GM12873 (cell line): ENCODE data around the gene RAB28.

Experiments
- TF ChIP-seq, protein P1 (sequence below): IDR thresholded peaks from 2 replicates; pipeline ENCODE4 v1.5.1; 2012; ENCODE audit warnings: low read depth, mild to moderate bottlenecking, moderate library complexity, low read length, control low read depth; ENCODE audit not compliant: insufficient read depth; ENCODE audit errors: missing control alignments

The RAB28 gene

DNA sequence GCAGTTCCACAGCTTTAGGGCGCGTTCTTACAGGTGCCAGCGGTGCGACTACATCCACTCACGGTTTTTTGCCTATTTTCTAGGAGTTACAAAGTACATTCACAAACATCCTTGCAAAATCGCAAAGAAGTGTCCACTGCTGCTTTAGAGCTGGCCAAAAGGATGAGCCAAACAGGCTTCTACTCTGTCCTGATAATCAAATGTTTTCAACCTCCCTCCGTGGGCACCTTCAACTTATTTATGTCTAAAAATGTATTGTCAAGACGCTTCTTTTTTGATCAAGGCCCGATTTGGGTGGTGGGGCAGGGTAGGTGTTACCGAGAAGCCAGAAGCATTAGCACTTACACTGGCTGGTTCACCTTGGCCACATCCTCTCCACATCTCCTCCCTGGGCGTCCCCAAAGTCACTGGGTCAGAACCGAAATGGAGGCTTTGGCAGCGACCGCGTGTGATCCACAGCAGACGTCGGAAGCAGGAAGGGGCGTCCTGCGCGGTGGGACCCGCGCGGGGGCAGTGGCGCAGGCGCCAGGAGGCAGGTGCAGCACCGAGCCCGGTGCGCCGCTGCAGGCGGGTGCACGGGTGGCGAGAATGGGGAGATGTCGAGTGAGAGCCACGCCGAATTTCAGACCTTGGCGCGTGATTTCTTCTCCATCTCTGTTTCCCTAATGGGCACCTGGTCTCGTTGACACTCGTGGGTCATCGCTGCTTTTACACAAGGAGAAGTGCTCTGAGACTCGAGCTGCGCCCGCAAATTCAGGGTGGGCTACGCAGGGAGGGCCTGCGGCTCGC, 43.2 kb upstream of the RAB28 start:
- TF ChIP-seq, protein P1, sequence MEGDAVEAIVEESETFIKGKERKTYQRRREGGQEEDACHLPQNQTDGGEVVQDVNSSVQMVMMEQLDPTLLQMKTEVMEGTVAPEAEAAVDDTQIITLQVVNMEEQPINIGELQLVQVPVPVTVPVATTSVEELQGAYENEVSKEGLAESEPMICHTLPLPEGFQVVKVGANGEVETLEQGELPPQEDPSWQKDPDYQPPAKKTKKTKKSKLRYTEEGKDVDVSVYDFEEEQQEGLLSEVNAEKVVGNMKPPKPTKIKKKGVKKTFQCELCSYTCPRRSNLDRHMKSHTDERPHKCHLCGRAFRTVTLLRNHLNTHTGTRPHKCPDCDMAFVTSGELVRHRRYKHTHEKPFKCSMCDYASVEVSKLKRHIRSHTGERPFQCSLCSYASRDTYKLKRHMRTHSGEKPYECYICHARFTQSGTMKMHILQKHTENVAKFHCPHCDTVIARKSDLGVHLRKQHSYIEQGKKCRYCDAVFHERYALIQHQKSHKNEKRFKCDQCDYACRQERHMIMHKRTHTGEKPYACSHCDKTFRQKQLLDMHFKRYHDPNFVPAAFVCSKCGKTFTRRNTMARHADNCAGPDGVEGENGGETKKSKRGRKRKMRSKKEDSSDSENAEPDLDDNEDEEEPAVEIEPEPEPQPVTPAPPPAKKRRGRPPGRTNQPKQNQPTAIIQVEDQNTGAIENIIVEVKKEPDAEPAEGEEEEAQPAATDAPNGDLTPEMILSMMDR = no peak

DNA sequence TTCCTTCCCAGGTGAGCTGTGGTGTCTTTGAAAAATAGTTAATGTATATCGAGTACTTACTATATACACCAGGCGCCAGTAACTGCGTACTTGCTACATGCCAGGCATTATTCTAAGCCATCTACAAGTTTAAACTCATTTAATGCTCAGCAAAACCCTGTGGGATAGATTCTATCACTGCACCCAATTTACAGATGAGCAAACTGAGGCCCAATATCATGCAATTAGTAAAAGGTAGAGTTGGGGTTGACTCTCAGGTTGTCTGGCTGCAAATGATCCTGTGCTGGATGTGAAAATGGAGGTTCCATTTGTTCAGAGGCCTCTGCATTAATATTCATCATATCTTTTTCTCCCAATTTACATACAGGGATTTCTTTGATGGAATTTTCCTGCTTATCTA, 42.5 kb upstream of the RAB28 start:
- TF ChIP-seq, protein P1 = no peak

GRCh38 chr4:13525606-13526281, 41.6 kb upstream of the RAB28 start:
- TF ChIP-seq, protein P1 = no peak

DNA sequence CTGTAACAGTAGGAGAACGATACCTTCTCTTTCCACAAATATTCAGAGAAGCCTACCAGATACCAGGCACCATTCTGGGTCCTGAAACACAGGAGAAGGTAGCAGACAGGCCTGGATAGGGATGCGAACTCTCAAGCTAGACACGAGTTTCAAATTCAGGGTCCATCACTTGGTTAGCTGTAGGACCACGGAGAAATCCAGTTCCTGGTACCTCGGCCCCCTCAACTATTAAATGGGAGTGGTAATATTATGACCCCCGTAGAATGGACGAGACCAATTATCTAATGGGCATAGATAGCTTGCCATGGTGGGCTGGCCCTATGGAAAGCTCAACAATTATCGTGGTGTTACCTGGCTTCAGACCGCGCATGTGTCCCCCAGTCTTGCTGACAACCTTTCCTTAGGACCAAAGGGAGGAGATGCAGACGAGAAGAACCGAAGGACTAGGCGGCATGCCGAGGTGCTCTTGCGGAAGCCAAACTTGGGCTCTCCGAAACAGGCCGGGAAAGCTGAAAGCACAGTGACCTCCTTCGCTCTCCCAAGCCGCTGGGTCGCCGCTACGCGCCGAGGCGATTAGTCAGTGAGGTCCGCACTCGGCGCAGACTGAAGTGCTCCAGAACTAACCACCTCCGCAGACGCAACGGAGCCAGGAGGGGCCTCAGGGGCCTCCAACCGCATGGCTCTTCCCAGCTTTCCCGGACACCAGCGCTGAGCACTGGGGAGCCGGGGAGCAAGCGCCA, 40.5 kb upstream of the RAB28 start:
- TF ChIP-seq, protein P1 = no peak

GRCh38 chr4:13523591-13524503, 39.7 kb upstream of the RAB28 start:
- TF ChIP-seq, protein P1 = no peak

DNA sequence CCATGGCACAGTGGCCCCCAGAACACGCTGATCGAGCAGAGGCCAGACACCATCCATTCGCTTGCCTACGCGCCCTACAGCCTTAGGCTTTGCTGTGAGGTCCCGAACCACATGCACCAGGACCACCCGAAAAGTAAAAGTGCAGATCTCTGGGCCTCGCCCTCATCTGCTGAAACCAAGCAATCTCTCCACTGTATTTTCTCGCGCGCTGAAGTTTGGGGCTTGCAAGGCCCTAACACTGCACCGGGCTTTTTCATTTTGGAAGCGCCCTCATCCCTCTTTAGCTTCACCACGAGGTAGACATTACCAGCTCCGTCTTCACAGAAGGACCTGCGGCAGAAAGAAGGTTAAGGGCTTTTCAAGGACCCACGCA, 39.0 kb upstream of the RAB28 start:
- TF ChIP-seq, protein P1 = no peak
